Mesenchymal stem cell (in vitro differentiated cells and primary cell): Measurements from ENCODE around the gene PRKCZ.

ENCODE experiments used
- DNase-seq: peaks from one replicate; pipeline ENCODE4 v3.0.0-alpha.2; 2013
- H2AFZ ChIP-seq: one replicate; pipeline ENCODE4 v1.6.1; 2013; ENCODE audit warnings: low read depth, mild to moderate bottlenecking, control low read depth, inconsistent platforms, low read length, moderate library complexity
- H2AK5ac ChIP-seq: 2 replicates; pipeline ENCODE4 v1.6.1; 2013; ENCODE audit warnings: low read length, moderate library complexity, mild to moderate bottlenecking, inconsistent platforms; ENCODE audit not compliant: severe bottlenecking
- H2BK120ac ChIP-seq: one replicate; pipeline ENCODE4 v1.6.1; 2013; ENCODE audit warnings: low read depth, mild to moderate bottlenecking, inconsistent platforms, low read length, moderate library complexity
- H2BK12ac ChIP-seq, 2 experiments: one replicate each; pipeline ENCODE4 v1.6.1; 2013; ENCODE audit warnings: inconsistent platforms in 2 of 2, low read length in 2 of 2, mild to moderate bottlenecking in 2 of 2, moderate library complexity in 2 of 2, control low read depth in 1 of 2
- H2BK15ac ChIP-seq: one replicate; pipeline ENCODE4 v1.6.1; 2013; ENCODE audit warnings: mild to moderate bottlenecking, low read depth, inconsistent platforms; ENCODE audit not compliant: poor library complexity, severe bottlenecking
- H2BK5ac ChIP-seq: 2 replicates; pipeline ENCODE4 v1.6.1; 2013; ENCODE audit warnings: low read depth, mild to moderate bottlenecking, low read length, control low read depth, inconsistent platforms; ENCODE audit not compliant: poor library complexity, severe bottlenecking
- H3K14ac ChIP-seq, 2 experiments: one replicate each; pipeline ENCODE4 v1.6.1; 2013; ENCODE audit warnings: inconsistent platforms in 2 of 2, low read length in 2 of 2, control low read depth in 1 of 2, mild to moderate bottlenecking in 1 of 2, moderate library complexity in 1 of 2
- H3K18ac ChIP-seq, 2 experiments: one replicate each; pipeline ENCODE4 v1.6.1; 2013; ENCODE audit warnings: inconsistent platforms in 2 of 2, low read length in 2 of 2, control low read depth in 1 of 2, low read depth in 1 of 2, mild to moderate bottlenecking in 1 of 2
- H3K23ac ChIP-seq, 2 experiments: one replicate each; pipeline ENCODE4 v1.6.1; 2013; ENCODE audit warnings: inconsistent platforms in 2 of 2, low read length in 2 of 2, mild to moderate bottlenecking in 2 of 2, moderate library complexity in 2 of 2, control low read depth in 1 of 2
- H3K27ac ChIP-seq: 2 replicates; pipeline ENCODE4 v1.5.1; 2013; ENCODE audit warnings: mild to moderate bottlenecking, moderate library complexity, low read length, control low read depth, inconsistent platforms; ENCODE audit not compliant: poor library complexity, severe bottlenecking
- H3K27me3 ChIP-seq, 2 experiments: 2 replicates each; pipeline versions ENCODE4 v1.6.1 to v1.7.0; 2013; ENCODE audit warnings: low read length in 2 of 2, mild to moderate bottlenecking in 2 of 2, moderate library complexity in 2 of 2, control low read depth in 1 of 2, inconsistent platforms in 1 of 2; ENCODE audit not compliant: control insufficient read depth in 1 of 2, insufficient read depth in 1 of 2
- H3K36me3 ChIP-seq, 2 experiments: 2 replicates each; pipeline versions ENCODE4 v1.6.1 to v1.7.0; 2013; ENCODE audit warnings: low read length in 2 of 2, control low read depth in 1 of 2, inconsistent platforms in 1 of 2, low read depth in 1 of 2, mild to moderate bottlenecking in 1 of 2; ENCODE audit not compliant: insufficient read depth in 2 of 2, control insufficient read depth in 1 of 2
- H3K4ac ChIP-seq, 2 experiments: one replicate each; pipeline ENCODE4 v1.6.1; 2013; ENCODE audit warnings: inconsistent platforms in 2 of 2, low read length in 2 of 2, mild to moderate bottlenecking in 2 of 2, moderate library complexity in 2 of 2, control low read depth in 1 of 2, low read depth in 1 of 2
- H3K4me1 ChIP-seq: 2 replicates; pipeline ENCODE4 v1.6.1; 2013; ENCODE audit warnings: low read depth, low read length, control low read depth; ENCODE audit not compliant: control insufficient read depth, insufficient read depth
- H3K4me2 ChIP-seq: 2 replicates; pipeline ENCODE4 v1.6.1; 2013; ENCODE audit warnings: low read length, mild to moderate bottlenecking, inconsistent platforms; ENCODE audit not compliant: poor library complexity, severe bottlenecking
- H3K4me3 ChIP-seq, 2 experiments: 2 replicates each; pipeline versions ENCODE4 v1.5.1 to v1.7.0; 2013; ENCODE audit warnings: low read length in 2 of 2, mild to moderate bottlenecking in 2 of 2, control low read depth in 1 of 2, low read depth in 1 of 2; ENCODE audit not compliant: insufficient read depth in 1 of 2
- H3K79me1 ChIP-seq: replicated peaks from 2 replicates; pipeline ENCODE4 v1.6.1; 2013; ENCODE audit warnings: mild to moderate bottlenecking, control low read depth, low read length, inconsistent platforms; ENCODE audit not compliant: poor library complexity, severe bottlenecking
- H3K9ac ChIP-seq: 2 replicates; pipeline ENCODE4 v1.7.0; 2013; ENCODE audit warnings: mild to moderate bottlenecking, low read length, moderate library complexity
- H3K9me3 ChIP-seq: 2 replicates; pipeline ENCODE4 v1.7.0; 2013; ENCODE audit warnings: mild to moderate bottlenecking, low read length; ENCODE audit not compliant: control insufficient read depth
- H4K8ac ChIP-seq: one replicate; pipeline ENCODE4 v1.6.1; 2013; ENCODE audit warnings: inconsistent platforms, mild to moderate bottlenecking, low read length, moderate library complexity
- H4K91ac ChIP-seq: one replicate; pipeline ENCODE4 v1.6.1; 2013; ENCODE audit warnings: mild to moderate bottlenecking, low read length, inconsistent platforms
- WGBS: methylation state at CpG from one replicate; pipeline ENCODE4 v1.1.7; 2013; ENCODE audit warnings: mixed read lengths; 5-methylcytosine and 5-hydroxymethylcytosine counted together

PRKCZ gene

GRCh38 chr1:2073382-2074230 is 23.4 kb downstream of the PRKCZ start:
- no peak overlapping the region for H2BK12ac ChIP-seq
- H2AK5ac ChIP-seq = no peak overlapping the region
- peak overlapping the region; percentile 74 for H3K9ac ChIP-seq
- H3K14ac ChIP-seq = no peak overlapping the region
- H3K4me3 ChIP-seq = peak overlapping the region in 1 of 2 experiments; percentile 78
- peaks cover 8% of the 10 kb centered on the region for H3K4me1 ChIP-seq
- no peak overlapping the region for H2BK5ac ChIP-seq
- no peak overlapping the region for H4K91ac ChIP-seq
- H3K18ac ChIP-seq = no peak overlapping the region
- H3K9me3 ChIP-seq = peaks cover 19% of the 10 kb centered on the region
- no peak overlapping the region for H2AFZ ChIP-seq
- H4K8ac ChIP-seq = no peak overlapping the region
- H3K27me3 ChIP-seq = peaks cover 0 to 72% of the 10 kb centered on the region in 2 experiments
- H2BK15ac ChIP-seq = no peak overlapping the region
- peaks cover 0 to 76% of the 10 kb centered on the region in 2 experiments for H3K36me3 ChIP-seq
- no peak overlapping the region for H3K27ac ChIP-seq
- WGBS = 82% methylated on average over 59 of the region's 59 CpGs
- DNase-seq = no peak
- H3K23ac ChIP-seq = no peak overlapping the region
- H3K4me2 ChIP-seq = no peak overlapping the region
- no peak overlapping the region for H2BK120ac ChIP-seq
- peaks cover 43% of the 10 kb centered on the region for H3K79me1 ChIP-seq
- no peak overlapping the region for H3K4ac ChIP-seq

- Histone ChIP-seq H3K9me3 (peaks cover 23% of the 10 kb centered on the region), H3K27me3 (peaks cover 0 to 67% of the 10 kb centered on the region in 2 experiments), H4K91ac (no peak overlapping the region), H3K23ac (no peak overlapping the region), H3K14ac (no peak overlapping the region), H2BK120ac (no peak overlapping the region), H2AFZ (no peak overlapping the region), H3K9ac (peak overlapping the region; percentile 74), H3K4me1 (peaks cover 8% of the 10 kb centered on the region), H2BK12ac (no peak overlapping the region), H3K79me1 (peaks cover 46% of the 10 kb centered on the region), H3K4me3 (peak overlapping the region in 1 of 2 experiments; percentile 78), H3K4me2 (no peak overlapping the region), H2BK5ac (no peak overlapping the region), H4K8ac (no peak overlapping the region), H3K4ac (no peak overlapping the region), H3K27ac (no peak overlapping the region), H3K18ac (no peak overlapping the region), H2AK5ac (no peak overlapping the region), H3K36me3 (peaks cover 0 to 74% of the 10 kb centered on the region in 2 experiments), H2BK15ac (no peak overlapping the region)
- no peak for DNase-seq
- WGBS = 93% methylated on average over 15 of the region's 19 CpGs
Measured at GRCh38 chr1:2074396-2074795, 24.2 kb downstream of the PRKCZ start.

DNA sequence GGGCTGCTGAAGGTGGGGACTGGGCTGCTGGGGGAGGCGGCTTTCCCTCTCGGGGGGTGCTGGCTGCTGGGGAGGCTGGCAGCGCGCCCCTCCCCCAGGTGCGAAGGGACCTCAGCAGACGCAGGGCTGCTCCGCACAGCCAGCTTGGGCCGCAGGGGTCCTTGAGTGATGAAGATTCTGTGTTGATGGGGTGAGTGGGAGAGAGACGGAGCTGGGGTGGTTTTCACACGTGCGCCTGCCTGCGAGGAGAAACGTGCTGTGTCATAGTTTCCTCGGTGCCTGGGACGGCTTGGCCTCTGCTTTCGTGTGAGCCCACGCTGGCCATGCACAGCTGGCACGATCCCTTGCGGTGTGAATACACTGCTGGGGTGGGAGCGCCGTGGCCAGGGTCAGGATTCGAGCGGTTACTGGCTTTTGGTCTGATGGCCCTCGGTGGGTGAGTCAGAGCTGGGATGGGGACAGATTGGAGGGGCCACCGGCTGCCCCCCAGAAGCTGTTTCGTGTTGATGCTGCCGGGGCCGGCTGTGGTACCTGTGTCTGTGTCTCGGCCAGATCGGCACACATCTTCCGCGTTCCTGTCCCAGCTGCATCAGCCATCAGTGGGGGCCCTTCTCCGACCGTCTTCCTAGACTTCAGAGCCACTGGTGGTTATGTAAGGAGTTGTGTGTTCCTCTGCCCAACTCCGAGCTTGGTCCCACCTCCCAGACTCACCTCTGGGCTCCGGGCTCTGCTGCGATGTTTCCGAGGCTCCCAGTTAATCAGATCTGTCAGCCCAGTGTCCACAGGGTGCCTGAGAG is 24.9 kb downstream of the PRKCZ start:
- Histone ChIP-seq H3K9ac (no peak overlapping the region), H3K36me3 (peaks cover 0 to 70% of the 10 kb centered on the region in 2 experiments), H3K4ac (no peak overlapping the region), H2BK12ac (no peak overlapping the region), H2BK120ac (no peak overlapping the region), H3K14ac (no peak overlapping the region), H2AFZ (no peak overlapping the region), H3K27ac (no peak overlapping the region), H4K91ac (no peak overlapping the region), H3K79me1 (peaks cover 47% of the 10 kb centered on the region), H3K4me2 (no peak overlapping the region), H3K23ac (no peak overlapping the region), H2BK15ac (no peak overlapping the region), H2AK5ac (no peak overlapping the region), H4K8ac (no peak overlapping the region), H3K9me3 (peaks cover 27% of the 10 kb centered on the region), H2BK5ac (no peak overlapping the region), H3K4me1 (peaks cover 8% of the 10 kb centered on the region), H3K18ac (no peak overlapping the region), H3K4me3 (no peak overlapping the region), H3K27me3 (peaks cover 0 to 61% of the 10 kb centered on the region in 2 experiments)
- no peak for DNase-seq
- WGBS = 85% methylated on average over 36 of the region's 38 CpGs

- Histone ChIP-seq H3K4me3 (no peak overlapping the region), H3K14ac (no peak overlapping the region), H2BK120ac (no peak overlapping the region), H2BK12ac (no peak overlapping the region), H3K27ac (no peak overlapping the region), H2BK15ac (no peak overlapping the region), H2BK5ac (no peak overlapping the region), H3K4me2 (no peak overlapping the region), H3K36me3 (peaks cover 0 to 70% of the 10 kb centered on the region in 2 experiments), H3K9ac (no peak overlapping the region), H3K9me3 (peaks cover 27% of the 10 kb centered on the region), H3K18ac (no peak overlapping the region), H3K4ac (no peak overlapping the region), H3K23ac (no peak overlapping the region), H3K79me1 (peaks cover 60% of the 10 kb centered on the region), H2AFZ (no peak overlapping the region), H4K91ac (no peak overlapping the region), H3K4me1 (peaks cover 8% of the 10 kb centered on the region), H3K27me3 (peaks cover 0 to 50% of the 10 kb centered on the region in 2 experiments), H2AK5ac (no peak overlapping the region), H4K8ac (no peak overlapping the region)
- no peak for DNase-seq
- 91% methylated on average over 21 of the region's 21 CpGs for WGBS
Measured at GRCh38 chr1:2076826-2077225, 26.6 kb downstream of the PRKCZ start.
